Activated CD4-positive, CD25-positive, alpha-beta regulatory T cell (primary cell): Measurements from ENCODE around the gene THYN1.
A peak's percentile ranks its signal among the peaks of the same experiment; 100 is the strongest.

Experiments used
- DNase-seq, 4 experiments: peaks; one replicate each; lab custom pipeline; 2025; lab: John Stamatoyannopoulos, UW

THYN1 gene

GRCh38 chr11:134223121-134223520, 30.0 kb downstream of the THYN1 start:
- DNase-seq: no peak

DNA sequence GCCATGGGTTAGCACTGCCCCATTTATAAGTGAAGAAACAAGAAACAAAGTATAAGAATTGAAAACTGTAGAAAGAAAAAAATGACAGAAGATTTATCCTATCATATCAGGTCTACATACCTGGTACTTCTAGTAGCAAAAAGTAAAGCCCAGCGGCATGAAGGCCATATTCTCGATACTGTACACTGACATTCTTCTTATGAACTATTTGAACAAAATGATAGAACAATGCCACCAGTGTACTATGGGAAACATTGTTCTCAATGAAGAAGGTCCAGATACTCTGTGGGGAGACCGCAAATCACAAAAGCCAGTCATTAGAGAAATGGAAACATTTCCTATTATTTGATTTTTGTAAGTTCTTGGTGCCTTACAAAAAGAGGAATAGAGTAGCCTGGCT, 36.3 kb downstream of the THYN1 start:
- no peak for DNase-seq

DNA sequence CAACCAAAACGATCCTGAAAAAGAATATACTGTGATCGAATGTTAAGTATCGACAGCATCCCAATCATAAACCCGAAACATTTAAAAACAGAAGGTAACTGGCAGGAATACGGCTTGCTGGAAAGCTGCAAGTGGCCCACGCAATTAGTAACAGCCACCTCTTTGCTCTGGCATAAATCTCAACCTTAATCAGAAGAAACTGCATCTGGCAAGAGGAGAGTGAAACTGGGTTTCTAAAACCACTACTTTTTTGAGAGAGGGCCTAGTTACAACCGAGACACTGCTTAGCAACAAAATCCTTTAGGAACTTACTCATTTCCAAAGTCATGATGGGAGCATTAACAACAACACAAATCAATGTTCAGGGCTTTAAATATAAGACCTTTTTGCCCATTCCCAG, 37.3 kb downstream of the THYN1 start:
- DNase-seq: no peak

- DNase-seq: peak; percentile 20 to 42 (median 30)
Observed at GRCh38 chr11:134207538-134208239, 45.5 kb downstream of the THYN1 start.

GRCh38 chr11:134206185-134206584, 47.0 kb downstream of the THYN1 start:
- no peak for DNase-seq

DNA sequence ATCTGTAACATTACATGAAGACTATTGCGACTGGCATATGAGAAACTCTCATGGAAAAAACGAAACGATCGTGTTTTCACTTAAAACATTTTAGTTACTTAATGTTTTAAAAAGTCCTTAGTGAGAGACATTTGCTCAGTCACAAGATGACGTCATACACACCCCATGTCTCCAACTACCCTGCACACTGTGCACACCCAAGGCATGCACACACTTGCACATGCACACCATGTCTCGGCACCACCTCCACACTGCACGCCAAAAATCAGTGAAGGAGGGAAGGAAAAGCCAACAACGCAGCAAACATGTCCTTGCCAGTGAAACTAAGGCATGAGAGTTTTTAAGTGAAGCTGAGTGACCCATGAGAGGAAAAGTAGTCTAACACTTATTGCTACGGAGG, 47.4 kb downstream of the THYN1 start:
- no peak for DNase-seq

DNA sequence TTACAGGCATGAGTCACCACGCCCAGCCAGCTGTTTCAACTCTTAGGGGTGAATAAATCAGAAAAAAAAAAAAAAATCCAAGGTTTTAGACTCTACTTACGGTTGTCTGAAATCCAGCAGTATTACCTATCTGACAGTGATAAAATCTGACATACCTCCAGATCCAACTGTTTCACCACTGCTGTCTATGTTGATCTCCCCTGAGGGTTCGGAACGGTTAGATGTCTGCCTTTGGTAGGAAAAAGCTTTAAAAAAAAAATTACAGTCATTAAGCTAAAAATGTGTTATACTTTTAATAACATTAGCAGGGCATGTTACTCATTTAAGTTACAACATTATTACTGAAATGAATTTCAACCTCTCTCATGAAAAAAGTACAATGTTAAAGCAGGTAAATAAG, 50.5 kb downstream of the THYN1 start:
- no peak for DNase-seq

GRCh38 chr11:134200688-134201087, 52.5 kb downstream of the THYN1 start:
- DNase-seq: no peak

- no peak for DNase-seq
Observed at GRCh38 chr11:134199531-134199930, 53.6 kb downstream of the THYN1 start.
